HG03280 (cell line): ENCODE measurements around the gene RHBDL3.
"Not testable (repeated sequence)": the region's sequence is repeated elsewhere in the genome, so short reads cannot be mapped to it uniquely, and the experiment has no call there.

Experiments
- ATAC-seq: cut with Tn5 transposase; IDR thresholded peaks from one replicate; pipeline ENCODE4 v1.9.1; 2021; ENCODE audit warnings: mild to moderate bottlenecking, moderate library complexity; ENCODE audit not compliant: unreplicated experiment

The RHBDL3 gene

DNA sequence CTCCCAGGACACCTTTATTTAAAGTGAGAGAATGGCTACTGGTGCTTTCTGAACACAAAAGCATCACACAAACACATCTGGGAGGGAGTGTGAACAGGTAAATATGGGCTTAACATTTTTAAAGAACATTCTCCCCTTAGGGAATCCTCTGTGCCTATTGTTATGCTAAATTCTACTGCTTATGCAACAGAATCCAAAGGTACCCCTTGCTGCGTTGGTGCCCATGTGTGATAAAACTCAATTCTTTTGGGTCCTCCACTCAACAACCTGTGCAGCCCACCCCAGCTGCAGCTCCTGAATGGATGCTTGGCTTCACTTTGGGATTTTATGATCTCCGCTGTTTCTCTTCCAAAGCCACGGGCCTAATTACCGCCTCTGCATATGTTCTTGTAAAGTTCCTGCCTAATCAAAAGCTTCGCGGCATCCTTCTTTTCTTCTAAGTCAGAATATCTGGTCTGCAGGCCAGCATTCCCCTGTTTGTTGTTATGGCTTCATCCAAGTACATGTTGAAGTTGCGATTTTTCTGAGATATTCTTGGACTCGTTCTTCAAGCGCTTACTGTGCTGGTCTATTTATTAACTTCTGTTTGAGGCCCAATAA, 23.9 kb downstream of the RHBDL3 start:
- ATAC-seq, result no peak

- ATAC-seq, result no peak
These were observed 26.5 kb downstream of the RHBDL3 start for GRCh38 chr17:32292094-32292493.

DNA sequence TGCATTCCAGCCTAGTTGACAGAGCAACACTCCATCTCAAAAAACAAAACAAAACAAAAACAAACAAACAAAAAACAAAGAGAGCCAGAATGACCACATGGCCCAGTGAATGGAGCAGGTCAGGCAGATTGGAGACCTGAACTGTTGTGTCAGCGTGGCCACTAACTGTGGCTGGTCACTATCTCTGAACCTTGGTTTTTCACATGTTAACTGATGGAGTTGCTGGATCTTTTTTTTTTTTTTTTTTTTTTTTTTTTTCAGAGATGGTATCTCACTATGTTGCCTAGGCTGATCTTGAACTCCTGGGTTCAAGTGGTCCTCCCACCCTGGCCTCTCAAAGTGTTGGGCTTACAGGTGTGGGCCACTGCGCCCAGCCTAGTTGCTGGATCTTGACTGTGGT, 31.8 kb downstream of the RHBDL3 start:
- ATAC-seq, result no peak

DNA sequence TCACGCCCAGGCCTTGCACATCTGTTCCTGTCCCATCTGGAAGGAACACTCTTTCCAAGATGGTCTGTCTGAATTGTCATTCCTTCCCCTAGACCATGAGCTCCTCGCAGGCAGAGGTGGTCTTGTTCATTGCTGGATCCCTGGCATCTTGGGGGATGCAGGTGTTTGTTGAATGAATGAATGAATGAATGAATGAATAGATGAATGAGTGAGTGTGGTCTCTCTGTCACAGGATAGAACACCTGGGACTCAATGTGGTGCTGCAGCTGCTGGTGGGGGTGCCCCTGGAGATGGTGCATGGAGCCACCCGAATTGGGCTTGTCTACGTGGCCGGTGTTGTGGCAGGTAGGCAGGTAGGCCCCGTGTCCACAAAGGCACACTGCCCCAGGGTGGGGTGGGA, 32.2 kb downstream of the RHBDL3 start:
- ATAC-seq, result no peak

GRCh38 chr17:32298298-32298697, 32.7 kb downstream of the RHBDL3 start:
- ATAC-seq, result no peak

- no peak for ATAC-seq
These were observed 33.3 kb downstream of the RHBDL3 start for GRCh38 chr17:32298721-32299579.

DNA sequence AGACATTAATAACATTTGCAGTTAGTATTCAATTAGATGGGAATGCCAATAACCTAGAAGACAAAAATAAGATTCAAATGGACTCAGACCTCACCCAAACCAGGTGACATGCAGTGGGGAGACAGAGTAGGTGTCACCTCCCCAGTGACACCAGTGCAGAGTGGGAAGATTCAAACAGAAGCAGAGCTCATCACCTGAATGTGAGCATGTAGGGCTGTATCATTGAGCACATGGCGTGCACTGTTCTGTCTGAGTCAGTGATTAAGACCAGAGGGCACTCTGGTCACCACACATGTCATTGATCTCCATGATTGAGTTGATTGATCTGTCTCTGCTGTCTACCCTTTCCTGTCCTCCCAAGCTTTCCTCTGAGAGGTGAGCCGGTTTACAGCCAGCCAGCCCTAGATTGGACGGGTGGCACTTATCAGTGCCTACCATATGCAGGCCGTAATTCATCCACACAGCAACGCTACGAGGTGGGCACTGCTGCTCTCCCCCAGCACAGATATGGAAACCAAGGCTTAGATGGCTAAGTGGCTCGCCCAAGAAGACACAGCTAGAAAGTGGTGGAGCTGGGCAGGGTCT, 34.0 kb downstream of the RHBDL3 start:
- ATAC-seq, result no peak

DNA sequence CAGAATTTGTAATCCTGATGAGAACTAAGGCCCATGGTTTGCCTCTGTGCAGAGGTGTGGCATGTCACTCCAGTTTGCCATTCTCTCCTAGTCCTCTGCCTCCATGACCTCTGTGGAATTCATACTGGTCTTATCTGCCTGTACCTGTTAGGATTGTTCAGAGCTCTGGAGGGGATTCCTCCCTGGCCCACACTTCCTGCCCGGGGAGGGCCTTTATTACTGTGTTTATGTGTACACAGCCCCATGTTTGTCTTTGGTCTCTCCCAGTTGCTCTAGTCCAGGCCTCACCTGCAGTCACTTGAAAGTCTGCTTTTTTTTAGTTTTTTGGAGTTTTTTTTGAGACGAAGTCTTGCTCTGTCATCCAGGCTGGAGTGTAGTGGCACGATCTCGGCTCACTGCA, 36.4 kb downstream of the RHBDL3 start:
- no peak for ATAC-seq

- no peak for ATAC-seq
These were observed 37.4 kb downstream of the RHBDL3 start for GRCh38 chr17:32302860-32303649.

GRCh38 chr17:32303781-32304288, 38.2 kb downstream of the RHBDL3 start:
- no peak for ATAC-seq

- ATAC-seq, result no peak
These were observed 39.4 kb downstream of the RHBDL3 start for GRCh38 chr17:32305049-32305448.

DNA sequence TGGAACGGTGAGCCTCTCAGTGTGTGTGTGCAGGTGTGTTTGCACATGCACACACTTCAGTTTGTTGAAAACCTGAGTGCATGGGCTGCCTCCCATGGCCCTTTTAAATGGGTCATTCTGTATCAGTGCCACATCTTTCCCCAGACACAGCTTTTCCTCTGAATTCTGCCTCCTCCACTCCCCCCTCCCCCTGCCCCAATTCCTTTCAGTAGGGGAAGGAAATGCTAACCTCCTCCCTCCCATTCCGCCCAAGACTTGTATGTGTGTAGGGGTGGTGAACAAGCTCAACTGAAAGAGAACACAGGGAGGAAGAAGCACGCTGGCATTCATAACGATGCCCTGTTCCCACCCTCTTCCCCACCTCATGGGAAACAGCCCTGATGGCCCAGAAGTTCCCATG, 42.0 kb downstream of the RHBDL3 start:
- ATAC-seq, result no peak

- no peak for ATAC-seq
These were observed 45.5 kb downstream of the RHBDL3 start for GRCh38 chr17:32311028-32311536.

GRCh38 chr17:32314636-32315035, 49.0 kb downstream of the RHBDL3 start:
- ATAC-seq, result no peak

GRCh38 chr17:32315171-32315570, 49.5 kb downstream of the RHBDL3 start:
- ATAC-seq, result no peak

DNA sequence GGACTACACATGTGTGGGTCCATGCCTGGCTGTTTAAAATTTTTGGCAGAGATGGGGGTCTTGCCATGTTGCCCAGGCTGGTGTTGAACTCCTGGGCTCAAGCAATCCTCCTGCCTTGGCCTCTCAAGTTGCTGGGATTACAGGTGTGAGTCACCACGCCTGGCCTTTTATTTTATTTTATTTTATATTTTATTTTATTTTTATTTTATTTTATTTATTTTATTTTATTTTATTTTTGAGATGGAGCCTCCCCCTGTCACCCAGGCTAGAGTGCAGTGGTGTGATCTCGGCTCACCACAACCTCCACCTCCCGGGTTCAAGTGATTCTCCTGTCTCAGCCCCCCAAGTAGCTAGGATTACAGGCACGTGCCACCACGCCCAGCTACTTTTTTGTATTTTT, 51.0 kb downstream of the RHBDL3 start:
- not testable (repeated sequence) for ATAC-seq

DNA sequence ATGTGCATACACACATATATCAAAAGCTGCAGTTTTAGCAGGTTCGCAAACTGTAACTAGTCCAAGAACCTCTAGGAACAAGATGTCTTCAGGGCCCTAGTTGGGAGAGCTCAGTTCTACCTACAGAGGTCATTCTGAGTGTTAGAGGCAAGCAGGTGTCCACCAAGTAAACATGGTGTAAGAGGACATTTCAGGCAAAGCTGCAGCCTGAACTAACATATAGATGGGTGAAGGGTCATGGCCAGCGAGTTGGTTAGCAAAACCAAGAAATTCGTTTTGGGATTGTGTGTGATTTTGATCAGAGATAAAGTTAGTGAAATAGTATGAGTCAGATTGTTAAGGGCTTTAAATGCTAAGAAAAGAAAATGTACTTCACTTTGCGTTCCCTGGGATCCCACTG, 51.7 kb downstream of the RHBDL3 start:
- no peak for ATAC-seq

DNA sequence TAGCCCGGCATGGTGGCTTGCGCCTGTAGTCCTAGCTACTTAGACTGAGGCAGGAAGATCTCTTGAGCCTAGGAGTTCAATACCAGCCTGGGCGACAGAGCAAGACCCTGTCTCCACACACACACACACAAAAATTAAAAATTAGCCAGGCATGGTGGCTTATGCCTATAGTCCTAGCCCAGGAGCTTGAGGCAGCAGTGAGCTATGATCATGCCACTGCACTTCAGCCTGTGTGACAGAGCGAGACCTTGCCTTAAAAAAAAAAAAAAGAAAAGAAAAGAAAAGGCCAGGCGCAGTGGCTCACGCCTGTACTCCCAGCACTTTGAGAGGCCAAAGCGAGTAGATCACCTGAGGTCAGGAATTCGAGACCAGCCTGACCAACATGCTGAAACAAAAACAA, 52.4 kb downstream of the RHBDL3 start:
- ATAC-seq, result no peak

GRCh38 chr17:32319548-32319905, 53.9 kb downstream of the RHBDL3 start:
- peak; percentile 78 for ATAC-seq

DNA sequence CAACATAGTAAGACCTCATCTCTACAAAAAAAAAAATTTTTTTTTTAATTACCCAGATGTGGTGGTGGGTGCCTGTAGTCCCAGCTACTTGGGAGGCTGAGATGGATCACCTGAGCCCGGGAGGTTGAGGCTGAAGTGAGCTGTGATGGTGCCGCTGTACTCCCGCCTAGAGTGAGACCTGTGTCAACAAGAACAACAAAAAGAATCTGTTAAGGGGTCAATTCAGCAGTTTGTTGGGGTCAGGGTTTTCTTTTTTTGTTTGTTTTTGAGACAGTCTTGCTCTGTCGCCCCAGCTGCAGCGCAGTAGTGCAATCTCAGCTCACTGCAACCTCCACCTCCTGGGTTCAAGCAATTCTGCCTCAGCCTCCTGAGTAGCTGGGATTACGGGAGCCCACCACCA, 54.4 kb downstream of the RHBDL3 start:
- ATAC-seq, result not testable (repeated sequence)

GRCh38 chr17:32320847-32321246, 55.2 kb downstream of the RHBDL3 start:
- ATAC-seq, result no peak
